OCI-LY7 (cell line): ENCODE measurements around the gene FAM162A. TPM values are rescaled to one million over a fixed set of nuclear protein-coding genes. Genes with fewer than 3 reads are reported as not detected.

Experiments
- BruUV-seq: library from RNA; stranded (reverse); fragments of 400-500 nt; replicated peaks from 2 replicates; lab custom pipeline; 2021; lab: Mats Ljungman, UMichigan
- CTCF ChIA-PET: fragments of 300-600 bp; sonication (Branson Sonifier 250); formaldehyde crosslinking; loops from one replicate; lab custom pipeline; 2022; ENCODE audit warnings: antibody characterized with exemption; ENCODE audit not compliant: unreplicated experiment; lab: Charles Lee
- POLR2A ChIA-PET: fragments of 300-600 bp; sonication (Branson Sonifier 250); formaldehyde crosslinking; loops from one replicate; lab custom pipeline; 2022; ENCODE audit warnings: antibody characterized with exemption; lab: Charles Lee
- DNase-seq: peaks from one replicate; pipeline ENCODE4 v3.0.0-alpha.2; 2015; ENCODE audit warnings: low spot score
- H2AFZ ChIP-seq: fragments of 200-600 bp; sonication (generic), shearing (Covaris generic); 2 replicates; pipeline ENCODE4 v1.6.1; 2014; ENCODE audit warnings: mild to moderate bottlenecking, antibody characterized with exemption, low read length, moderate library complexity
- H3K27ac ChIP-seq: fragments of 200-600 bp; sonication (generic); 2 replicates; pipeline ENCODE4 v1.5.1; 2014; ENCODE audit warnings: mixed run types, low read depth, mild to moderate bottlenecking, moderate library complexity, low read length, inconsistent platforms; ENCODE audit not compliant: poor library complexity, severe bottlenecking
- H3K36me3 ChIP-seq: fragments of 200-600 bp; sonication (generic); 2 replicates; pipeline ENCODE4 v1.6.1; 2014; ENCODE audit warnings: mild to moderate bottlenecking, antibody characterized with exemption, low read length, moderate library complexity, mixed read lengths; ENCODE audit not compliant: insufficient read depth
- H3K4me1 ChIP-seq: fragments of 200-600 bp; sonication (generic); 2 replicates; pipeline ENCODE4 v1.5.1; 2014; ENCODE audit warnings: mild to moderate bottlenecking, low read length; ENCODE audit not compliant: insufficient read depth, poor library complexity, severe bottlenecking
- H3K4me2 ChIP-seq: fragments of 200-600 bp; sonication (generic); 2 replicates; pipeline ENCODE4 v1.6.1; 2014; ENCODE audit warnings: mild to moderate bottlenecking, low read length
- H3K4me3 ChIP-seq: fragments of 200-600 bp; sonication (generic); 2 replicates; pipeline ENCODE4 v1.5.1; 2014; ENCODE audit warnings: mild to moderate bottlenecking, low read depth, low read length; ENCODE audit not compliant: poor library complexity, severe bottlenecking
- H3K79me2 ChIP-seq: fragments of 200-600 bp; sonication (generic); 2 replicates; pipeline ENCODE4 v1.6.1; 2016; ENCODE audit warnings: low read depth, mild to moderate bottlenecking, low read length, moderate library complexity, mixed read lengths; ENCODE audit not compliant: insufficient read depth
- H3K9me2 ChIP-seq: fragments of 200-600 bp; sonication (generic); 2 replicates; pipeline ENCODE4 v1.6.1; 2016; ENCODE audit warnings: mild to moderate bottlenecking, low read length, mixed read lengths; ENCODE audit not compliant: insufficient read depth
- H3K9me3 ChIP-seq: fragments of 200-600 bp; sonication (generic); 2 replicates; pipeline ENCODE4 v1.6.1; 2014; ENCODE audit warnings: mild to moderate bottlenecking, mixed run types, low read length, mixed read lengths
- H4K20me1 ChIP-seq: fragments of 200-600 bp; sonication (generic); 2 replicates; pipeline ENCODE4 v1.6.1; 2014; ENCODE audit warnings: mild to moderate bottlenecking, antibody characterized with exemption, low read length, moderate library complexity, mixed read lengths; ENCODE audit not compliant: insufficient read depth
- EZH2phosphoT487 ChIP-seq: fragments of 200-600 bp; sonication (generic); IDR thresholded peaks from 2 replicates; pipeline ENCODE4 v1.6.1; 2018; ENCODE audit warnings: low read depth, borderline replicate concordance, mild to moderate bottlenecking, mixed run types, antibody characterized with exemption, low read length, moderate library complexity, mixed read lengths
- intact Hi-C: fragments of 100-400 bp; cut with micrococcal nuclease; formaldehyde crosslinking; loops from one replicate; pipeline ENCODE4 v1.10.0; 2022; ENCODE audit not compliant: unreplicated experiment
- total RNA-seq, 2 experiments: library from RNA; depleted of rRNA in 1 of 2; stranded (reverse); fragments of >200 nt in 1 of 2; shearing (Covaris generic) in 1 of 2; gene quantifications; 2 replicates each; pipeline ENCODE4 v1.2.3, GENCODE V29; 2014 to 2022
- TF ChIP-seq, protein P1 (sequence below): fragments of 200-600 bp; sonication (generic); conservative IDR thresholded peaks from 2 replicates; pipeline ENCODE4 v1.5.1; 2014; ENCODE audit warnings: mild to moderate bottlenecking, antibody characterized with exemption, low read length, moderate library complexity, mixed read lengths

Gene FAM162A
- total RNA-seq, 2 experiments from 2014 or later: 43.2 to 61.1 TPM

- DNase-seq: no peak
- H4K20me1 ChIP-seq: no peaks in the 10 kb centered on the region
- TF ChIP-seq, protein P1, sequence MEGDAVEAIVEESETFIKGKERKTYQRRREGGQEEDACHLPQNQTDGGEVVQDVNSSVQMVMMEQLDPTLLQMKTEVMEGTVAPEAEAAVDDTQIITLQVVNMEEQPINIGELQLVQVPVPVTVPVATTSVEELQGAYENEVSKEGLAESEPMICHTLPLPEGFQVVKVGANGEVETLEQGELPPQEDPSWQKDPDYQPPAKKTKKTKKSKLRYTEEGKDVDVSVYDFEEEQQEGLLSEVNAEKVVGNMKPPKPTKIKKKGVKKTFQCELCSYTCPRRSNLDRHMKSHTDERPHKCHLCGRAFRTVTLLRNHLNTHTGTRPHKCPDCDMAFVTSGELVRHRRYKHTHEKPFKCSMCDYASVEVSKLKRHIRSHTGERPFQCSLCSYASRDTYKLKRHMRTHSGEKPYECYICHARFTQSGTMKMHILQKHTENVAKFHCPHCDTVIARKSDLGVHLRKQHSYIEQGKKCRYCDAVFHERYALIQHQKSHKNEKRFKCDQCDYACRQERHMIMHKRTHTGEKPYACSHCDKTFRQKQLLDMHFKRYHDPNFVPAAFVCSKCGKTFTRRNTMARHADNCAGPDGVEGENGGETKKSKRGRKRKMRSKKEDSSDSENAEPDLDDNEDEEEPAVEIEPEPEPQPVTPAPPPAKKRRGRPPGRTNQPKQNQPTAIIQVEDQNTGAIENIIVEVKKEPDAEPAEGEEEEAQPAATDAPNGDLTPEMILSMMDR: no peak
- TF ChIP-seq EZH2phosphoT487: no peak
- no peaks in the 10 kb centered on the region for H3K4me1 ChIP-seq
- no peak overlapping the region for H3K27ac ChIP-seq
- no TSS peak for BruUV-seq
- no peak overlapping the region for H3K4me3 ChIP-seq
- H3K9me3 ChIP-seq: no peaks in the 10 kb centered on the region
- no peak overlapping the region for H2AFZ ChIP-seq
- no peaks in the 10 kb centered on the region for H3K9me2 ChIP-seq
- CTCF ChIA-PET: no interaction called here
- POLR2A ChIA-PET: interaction anchor here (1.0 kb wide), 1 partner anchor 8 kb away, joined by 3 read pairs; no protein-coding TSS in a partner anchor
- no peak overlapping the region for H3K4me2 ChIP-seq
- intact Hi-C loops: no loop called here
- peaks cover 59% of the 10 kb centered on the region for H3K36me3 ChIP-seq
- no peaks in the 10 kb centered on the region for H3K79me2 ChIP-seq
Measured at GRCh38 chr3:122358703-122359032, 25.3 kb upstream of the FAM162A start.

DNA sequence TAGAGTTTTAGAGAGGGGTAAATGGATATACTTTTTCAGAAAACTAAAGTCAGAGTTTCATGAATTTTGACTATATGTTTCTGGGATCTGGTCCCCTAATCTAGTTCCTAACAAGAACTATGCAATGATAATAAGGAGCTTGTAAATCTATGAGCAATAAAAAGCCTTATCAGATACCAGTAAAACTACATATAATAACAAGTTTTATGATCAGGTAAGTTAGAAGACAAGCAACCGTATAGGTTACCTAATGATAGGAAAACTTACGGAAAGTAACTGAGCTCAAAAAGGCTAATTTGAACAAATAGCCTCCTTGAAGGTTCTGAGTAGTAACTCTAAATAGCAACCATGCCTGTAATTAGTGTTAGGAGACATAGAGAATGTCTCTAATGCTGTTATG is 22.0 kb upstream of the FAM162A start:
- no peak for DNase-seq
- Histone ChIP-seq H3K4me2 (no peak overlapping the region), H2AFZ (no peak overlapping the region), H3K9me2 (no peaks in the 10 kb centered on the region), H3K9me3 (no peaks in the 10 kb centered on the region), H3K4me1 (no peaks in the 10 kb centered on the region), H3K36me3 (peaks cover 83% of the 10 kb centered on the region), H3K79me2 (no peaks in the 10 kb centered on the region), H3K4me3 (no peak overlapping the region), H4K20me1 (no peaks in the 10 kb centered on the region), H3K27ac (no peak overlapping the region)
- POLR2A ChIA-PET: interaction anchor here (0.7 to 1.4 kb wide), 3 partner anchors 9 to 252 kb away, joined by 4 to 8 read pairs (median 4); no protein-coding TSS in a partner anchor
- CTCF ChIA-PET: no interaction called here
- no TSS peak for BruUV-seq
- intact Hi-C loops: no loop called here
- TF ChIP-seq EZH2phosphoT487: no peak
- TF ChIP-seq, protein P1: no peak

- H3K27ac ChIP-seq: no peak overlapping the region
- H4K20me1 ChIP-seq: no peaks in the 10 kb centered on the region
- H2AFZ ChIP-seq: no peak overlapping the region
- no peaks in the 10 kb centered on the region for H3K79me2 ChIP-seq
- BruUV-seq: no TSS peak
- H3K4me3 ChIP-seq: no peak overlapping the region
- H3K4me1 ChIP-seq: no peaks in the 10 kb centered on the region
- H3K9me3 ChIP-seq: no peaks in the 10 kb centered on the region
- ChIA-PET CTCF (no interaction called here), POLR2A (no interaction called here)
- TF ChIP-seq, protein P1: no peak
- no peak for TF ChIP-seq EZH2phosphoT487
- H3K9me2 ChIP-seq: no peaks in the 10 kb centered on the region
- no peak overlapping the region for H3K4me2 ChIP-seq
- intact Hi-C loops: no loop called here
- H3K36me3 ChIP-seq: peaks cover 85% of the 10 kb centered on the region
- DNase-seq: no peak
Measured at GRCh38 chr3:122364490-122364889, 19.5 kb upstream of the FAM162A start.
